GM12878 (cell line): ENCODE results near the gene FTO. TPM values are rescaled to one million over a fixed set of nuclear protein-coding genes. Genes with fewer than 3 reads are reported as not detected.

Source experiments
- ATAC-seq: fragments of 200-7000 bp; cut with Tn5 transposase; 3 replicates; pipeline ENCODE4 v1.9.1; 2020; ENCODE audit warnings: mild to moderate bottlenecking, moderate library complexity
- BruUV-seq: library from RNA; stranded (reverse); fragments of 400-500 nt; replicated peaks from 2 replicates; lab custom pipeline; 2021; lab: Mats Ljungman, UMichigan
- CTCF ChIA-PET: fragments of 300-600 bp; sonication (Branson Sonifier 250); formaldehyde crosslinking; extraction: SDS; loops from one replicate; lab custom pipeline; 2021; ENCODE audit warnings: inconsistent platforms; lab: Yijun Ruan, JAX
- POLR2A ChIA-PET: fragments of 350-600 bp; formaldehyde crosslinking; extraction: SDS; loops from one replicate; lab custom pipeline; 2021; ENCODE audit warnings: inconsistent platforms; lab: Charles Lee
- RAD21 ChIA-PET: fragments of 300-600 bp; sonication (Branson Sonifier 250); formaldehyde crosslinking; loops from one replicate; lab custom pipeline; 2023; ENCODE audit warnings: antibody characterized with exemption; ENCODE audit not compliant: unreplicated experiment; lab: Charles Lee
- SMC1A ChIA-PET: fragments of 300-600 bp; sonication (Branson Sonifier 250); formaldehyde crosslinking; loops from one replicate; lab custom pipeline; 2023; ENCODE audit not compliant: unreplicated experiment, uncharacterized antibody; lab: Charles Lee
- DNase-seq: peaks from one replicate; pipeline ENCODE4 v3.0.0-alpha.2; 2011; ENCODE audit warnings: low read depth, low spot score
- FAIRE-seq: peaks from 3 replicates; lab custom pipeline; 2011; peaks lifted over from hg19 to GRCh38; lab: Jason Lieb, UNC
- H2AFZ ChIP-seq: 2 replicates; pipeline ENCODE4 v1.6.0; 2011; ENCODE audit warnings: low read depth, low read length, control low read depth; ENCODE audit not compliant: control insufficient read depth
- H3K27ac ChIP-seq: 2 replicates; pipeline ENCODE4 v1.5.1; 2011; ENCODE audit warnings: control low read depth; ENCODE audit not compliant: control insufficient read depth, insufficient read depth
- H3K27me3 ChIP-seq, 2 experiments: replicated peaks in 1 of 2; 2 replicates each; pipeline versions ENCODE4 v1.6.0 to v1.6.1; 2011; ENCODE audit warnings: low read length in 1 of 2; ENCODE audit not compliant: control insufficient read depth in 2 of 2, insufficient read depth in 2 of 2
- H3K36me3 ChIP-seq, 2 experiments: 2 replicates each; pipeline ENCODE4 v1.5.1; 2011; ENCODE audit warnings: low read length in 1 of 2; ENCODE audit not compliant: control insufficient read depth in 2 of 2, insufficient read depth in 2 of 2
- H3K4me1 ChIP-seq: 2 replicates; pipeline ENCODE4 v1.6.1; 2011; ENCODE audit warnings: mild to moderate bottlenecking, low read length, moderate library complexity, mixed read lengths; ENCODE audit not compliant: control insufficient read depth, insufficient read depth
- H3K4me2 ChIP-seq: 2 replicates; pipeline ENCODE4 v1.6.0; 2011; ENCODE audit warnings: control low read depth; ENCODE audit not compliant: control insufficient read depth, insufficient read depth
- H3K4me3 ChIP-seq: fragments of 200-600 bp; sonication (generic); 2 replicates; pipeline ENCODE4 v1.5.1; 2016
- H3K79me2 ChIP-seq: 2 replicates; pipeline ENCODE4 v1.6.0; 2011; ENCODE audit warnings: low read length; ENCODE audit not compliant: control insufficient read depth, insufficient read depth
- H3K9ac ChIP-seq: 2 replicates; pipeline ENCODE4 v1.8.0; 2011; ENCODE audit warnings: low read length, control low read depth, mixed read lengths; ENCODE audit not compliant: control insufficient read depth, insufficient read depth
- H3K9me3 ChIP-seq: replicated peaks from 3 replicates; pipeline ENCODE4 v1.5.1; 2011; ENCODE audit warnings: mild to moderate bottlenecking, low read length; ENCODE audit not compliant: control insufficient read depth, insufficient read depth
- H4K20me1 ChIP-seq: 2 replicates; pipeline ENCODE4 v1.6.0; 2011; ENCODE audit not compliant: control insufficient read depth, insufficient read depth
- BMI1 ChIP-seq: fragments of 450-650 bp; IDR thresholded peaks from 2 replicates; pipeline ENCODE4 v1.6.1; 2016; ENCODE audit warnings: mild to moderate bottlenecking, moderate library complexity, borderline replicate concordance
- CBX5 ChIP-seq: sonication (generic); IDR thresholded peaks from 2 replicates; pipeline ENCODE4 v1.6.1; 2016; ENCODE audit warnings: low read depth, moderate library complexity, mild to moderate bottlenecking, inconsistent platforms
- FOS ChIP-seq: IDR thresholded peaks from 3 replicates; pipeline ENCODE4 v1.6.1; 2011; ENCODE audit warnings: borderline replicate concordance; ENCODE audit not compliant: insufficient read length; ENCODE audit errors: extremely low read depth
- LARP7 ChIP-seq: fragments of 450-650 bp; IDR thresholded peaks from 2 replicates; pipeline ENCODE4 v1.6.1; 2017; ENCODE audit warnings: mild to moderate bottlenecking
- NR2C2 ChIP-seq: IDR thresholded peaks from 2 replicates; pipeline ENCODE4 v1.6.1; 2011; ENCODE audit warnings: borderline replicate concordance, low read depth; ENCODE audit not compliant: control insufficient read depth, insufficient read length
- TBL1XR1 ChIP-seq: IDR thresholded peaks from 2 replicates; pipeline ENCODE4 v1.6.1; 2012; ENCODE audit warnings: low read depth, low read length, improper control_type of control experiment
- ZNF622 ChIP-seq: fragments of 450-650 bp; IDR thresholded peaks from 2 replicates; pipeline ENCODE4 v1.6.1; 2017; ENCODE audit warnings: mild to moderate bottlenecking, inconsistent platforms
- WGBS: methylation state at CpG from one replicate; pipeline ENCODE4 v1.1.6; 2016; ENCODE audit warnings: low lambda C conversion rate; ENCODE audit not compliant: insufficient replicate concordance, insufficient coverage; ENCODE audit errors: missing lambda C conversion rate; 5-methylcytosine and 5-hydroxymethylcytosine counted together
- in situ Hi-C: fragments of 300-500 bp; cut with MboI; formaldehyde crosslinking; loops from 9 replicates; pipeline ENCODE4 v1.14.3; 2018; ENCODE audit warnings: mixed read lengths
- intact Hi-C: fragments of 100-400 bp; cut with micrococcal nuclease; formaldehyde crosslinking; loops from one replicate; pipeline ENCODE4 v1.14.2; 2022; ENCODE audit not compliant: unreplicated experiment
- polyA plus RNA-seq, 11 experiments: library from polyadenylated mRNA; depleted of rRNA in 4 of 11; unstranded in 6 of 11; stranded (reverse) in 5 of 11; fragments of >200 nt; fragmentation: Nextera tagmentation in 4 of 11; fragmentation: Illumina TruSeq in 1 of 11; extraction: Ambion mirVana in 4 of 11; extraction: Trizol in 1 of 11; gene quantifications; 1 replicate in 1 of 11; 2 replicates in 10 of 11; pipeline versions ENCODE4 v1.2.1 to v1.2.3, GENCODE V29; 2011 to 2016; ENCODE audit warnings: inconsistent platforms in 2 of 11, missing spikeins in 2 of 11, low read depth in 1 of 11
- total RNA-seq, 4 experiments: library from RNA; depleted of rRNA in 3 of 4; stranded (reverse); fragments of >200 nt in 3 of 4; fragmentation: Illumina TruSeq in 1 of 4; extraction: Trizol in 1 of 4; gene quantifications; 2 replicates each; pipeline versions ENCODE4 v1.2.1 to v1.2.3, GENCODE V29; 2013 to 2021
- TF ChIP-seq, protein P1 (sequence below): fragments of 150-350 bp; IDR thresholded peaks from 2 replicates; pipeline ENCODE4 v1.6.1; 2016; ENCODE audit warnings: low read depth, low read length
- TF ChIP-seq, protein P2 (sequence below): fragments of 450-650 bp; IDR thresholded peaks from 2 replicates; pipeline ENCODE4 v1.6.1; 2017; ENCODE audit warnings: antibody characterized with exemption, mild to moderate bottlenecking, moderate library complexity

Gene FTO
- total and polyA plus RNA-seq, 10 of the 15 experiments (the other 5 are each of a cell fraction or from before 2014, with no cell fraction given) = 20.1 to 55.0 (median 47.0) TPM

DNA sequence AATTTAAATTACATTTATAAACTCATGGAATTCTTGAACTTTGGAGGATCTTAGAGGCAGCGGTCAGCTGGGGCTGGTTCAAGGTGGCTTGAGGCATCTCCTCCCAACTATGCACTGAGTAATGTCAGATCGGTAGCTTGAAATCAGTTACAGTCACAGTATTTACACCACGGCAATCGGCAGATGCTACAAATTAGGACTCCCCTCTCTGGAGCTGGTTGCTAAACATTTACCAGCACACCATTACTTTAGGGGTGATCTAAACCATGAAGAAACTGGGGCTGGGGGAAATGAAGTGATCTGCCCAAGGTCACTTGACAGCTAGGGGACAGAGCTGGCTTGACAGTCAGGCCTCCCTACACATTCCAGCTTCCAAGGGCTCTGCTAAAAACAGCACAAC lies 445.0 kb downstream of the FTO start (continued):
- TF ChIP-seq, protein P1, sequence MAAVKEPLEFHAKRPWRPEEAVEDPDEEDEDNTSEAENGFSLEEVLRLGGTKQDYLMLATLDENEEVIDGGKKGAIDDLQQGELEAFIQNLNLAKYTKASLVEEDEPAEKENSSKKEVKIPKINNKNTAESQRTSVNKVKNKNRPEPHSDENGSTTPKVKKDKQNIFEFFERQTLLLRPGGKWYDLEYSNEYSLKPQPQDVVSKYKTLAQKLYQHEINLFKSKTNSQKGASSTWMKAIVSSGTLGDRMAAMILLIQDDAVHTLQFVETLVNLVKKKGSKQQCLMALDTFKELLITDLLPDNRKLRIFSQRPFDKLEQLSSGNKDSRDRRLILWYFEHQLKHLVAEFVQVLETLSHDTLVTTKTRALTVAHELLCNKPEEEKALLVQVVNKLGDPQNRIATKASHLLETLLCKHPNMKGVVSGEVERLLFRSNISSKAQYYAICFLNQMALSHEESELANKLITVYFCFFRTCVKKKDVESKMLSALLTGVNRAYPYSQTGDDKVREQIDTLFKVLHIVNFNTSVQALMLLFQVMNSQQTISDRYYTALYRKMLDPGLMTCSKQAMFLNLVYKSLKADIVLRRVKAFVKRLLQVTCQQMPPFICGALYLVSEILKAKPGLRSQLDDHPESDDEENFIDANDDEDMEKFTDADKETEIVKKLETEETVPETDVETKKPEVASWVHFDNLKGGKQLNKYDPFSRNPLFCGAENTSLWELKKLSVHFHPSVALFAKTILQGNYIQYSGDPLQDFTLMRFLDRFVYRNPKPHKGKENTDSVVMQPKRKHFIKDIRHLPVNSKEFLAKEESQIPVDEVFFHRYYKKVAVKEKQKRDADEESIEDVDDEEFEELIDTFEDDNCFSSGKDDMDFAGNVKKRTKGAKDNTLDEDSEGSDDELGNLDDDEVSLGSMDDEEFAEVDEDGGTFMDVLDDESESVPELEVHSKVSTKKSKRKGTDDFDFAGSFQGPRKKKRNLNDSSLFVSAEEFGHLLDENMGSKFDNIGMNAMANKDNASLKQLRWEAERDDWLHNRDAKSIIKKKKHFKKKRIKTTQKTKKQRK = no peak
- TF ChIP-seq CBX5 (no peak), NR2C2 (no peak), BMI1 (no peak), ZNF622 (no peak)
- TF ChIP-seq, protein P2, sequence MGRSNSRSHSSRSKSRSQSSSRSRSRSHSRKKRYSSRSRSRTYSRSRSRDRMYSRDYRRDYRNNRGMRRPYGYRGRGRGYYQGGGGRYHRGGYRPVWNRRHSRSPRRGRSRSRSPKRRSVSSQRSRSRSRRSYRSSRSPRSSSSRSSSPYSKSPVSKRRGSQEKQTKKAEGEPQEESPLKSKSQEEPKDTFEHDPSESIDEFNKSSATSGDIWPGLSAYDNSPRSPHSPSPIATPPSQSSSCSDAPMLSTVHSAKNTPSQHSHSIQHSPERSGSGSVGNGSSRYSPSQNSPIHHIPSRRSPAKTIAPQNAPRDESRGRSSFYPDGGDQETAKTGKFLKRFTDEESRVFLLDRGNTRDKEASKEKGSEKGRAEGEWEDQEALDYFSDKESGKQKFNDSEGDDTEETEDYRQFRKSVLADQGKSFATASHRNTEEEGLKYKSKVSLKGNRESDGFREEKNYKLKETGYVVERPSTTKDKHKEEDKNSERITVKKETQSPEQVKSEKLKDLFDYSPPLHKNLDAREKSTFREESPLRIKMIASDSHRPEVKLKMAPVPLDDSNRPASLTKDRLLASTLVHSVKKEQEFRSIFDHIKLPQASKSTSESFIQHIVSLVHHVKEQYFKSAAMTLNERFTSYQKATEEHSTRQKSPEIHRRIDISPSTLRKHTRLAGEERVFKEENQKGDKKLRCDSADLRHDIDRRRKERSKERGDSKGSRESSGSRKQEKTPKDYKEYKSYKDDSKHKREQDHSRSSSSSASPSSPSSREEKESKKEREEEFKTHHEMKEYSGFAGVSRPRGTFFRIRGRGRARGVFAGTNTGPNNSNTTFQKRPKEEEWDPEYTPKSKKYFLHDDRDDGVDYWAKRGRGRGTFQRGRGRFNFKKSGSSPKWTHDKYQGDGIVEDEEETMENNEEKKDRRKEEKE = no peak

- H3K9me3 ChIP-seq = no peaks in the 10 kb centered on the region
- DNase-seq (no peak), FAIRE-seq (no peak), ATAC-seq (no peak)
- peaks cover 0 to 3% of the 10 kb centered on the region in 2 experiments; a peak in 1 of 4 replicates for H3K27me3 ChIP-seq
- H4K20me1 ChIP-seq = no peaks in the 10 kb centered on the region
- intact Hi-C loops = no loop called here
- no peak overlapping the region for H3K4me2 ChIP-seq
- H3K36me3 ChIP-seq = no peaks in the 10 kb centered on the region
- WGBS = 42% methylated on average over 12 of the region's 12 CpGs
- TF ChIP-seq LARP7 = no peak
- TF ChIP-seq TBL1XR1 = no peak
- TF ChIP-seq FOS = no peak
- no peaks in the 10 kb centered on the region for H3K4me1 ChIP-seq
- in situ Hi-C loops = no loop called here
- ChIA-PET RAD21 (no interaction called here), CTCF (no interaction called here), SMC1A (no interaction called here), POLR2A (no interaction called here)
- H3K4me3 ChIP-seq = no peak overlapping the region
- no peaks in the 10 kb centered on the region for H3K79me2 ChIP-seq
- no peak overlapping the region for H3K9ac ChIP-seq
- no TSS peak for BruUV-seq
- no peak overlapping the region for H3K27ac ChIP-seq
- no peak overlapping the region for H2AFZ ChIP-seq
Measured at GRCh38 chr16:54150861-54151260, 446.9 kb downstream of the FTO start.
